Stimulated activated CD4-positive, alpha-beta T cell treated with anti-CD3 and anti-CD28 coated beads, Interleukin-15, amount 100 ng/mL, for 1 hour (primary cell): Measurements from ENCODE around the gene ZMYND11.

ENCODE experiments used
- DNase-seq, 2 donors: peaks; one replicate each; pipeline ENCODE4 v3.0.0-alpha.2; 2020; ENCODE audit warnings: low read depth in 1 of 2, low spot score in 1 of 2

ZMYND11 gene

DNA sequence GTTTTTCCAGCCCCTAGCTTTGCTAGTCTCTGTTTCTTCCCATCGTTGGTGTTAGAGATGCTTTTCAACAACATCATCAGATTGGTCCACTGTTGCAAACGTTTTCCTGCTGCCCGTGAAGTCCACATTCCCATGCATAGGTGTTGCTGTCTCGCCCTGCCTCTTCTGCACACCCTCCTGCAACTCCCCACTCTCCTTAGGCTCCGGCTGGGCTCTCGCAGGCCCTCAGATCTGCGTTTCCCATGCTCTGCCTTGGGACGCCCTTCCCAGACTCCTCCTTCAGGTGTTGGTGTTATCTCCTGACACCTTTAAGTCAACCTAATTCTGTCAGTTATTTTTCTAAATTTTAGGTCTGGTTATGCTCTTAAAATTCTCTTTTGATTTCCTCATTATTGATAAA is 55.0 kb downstream of the ZMYND11 start:
- no peak for DNase-seq

DNA sequence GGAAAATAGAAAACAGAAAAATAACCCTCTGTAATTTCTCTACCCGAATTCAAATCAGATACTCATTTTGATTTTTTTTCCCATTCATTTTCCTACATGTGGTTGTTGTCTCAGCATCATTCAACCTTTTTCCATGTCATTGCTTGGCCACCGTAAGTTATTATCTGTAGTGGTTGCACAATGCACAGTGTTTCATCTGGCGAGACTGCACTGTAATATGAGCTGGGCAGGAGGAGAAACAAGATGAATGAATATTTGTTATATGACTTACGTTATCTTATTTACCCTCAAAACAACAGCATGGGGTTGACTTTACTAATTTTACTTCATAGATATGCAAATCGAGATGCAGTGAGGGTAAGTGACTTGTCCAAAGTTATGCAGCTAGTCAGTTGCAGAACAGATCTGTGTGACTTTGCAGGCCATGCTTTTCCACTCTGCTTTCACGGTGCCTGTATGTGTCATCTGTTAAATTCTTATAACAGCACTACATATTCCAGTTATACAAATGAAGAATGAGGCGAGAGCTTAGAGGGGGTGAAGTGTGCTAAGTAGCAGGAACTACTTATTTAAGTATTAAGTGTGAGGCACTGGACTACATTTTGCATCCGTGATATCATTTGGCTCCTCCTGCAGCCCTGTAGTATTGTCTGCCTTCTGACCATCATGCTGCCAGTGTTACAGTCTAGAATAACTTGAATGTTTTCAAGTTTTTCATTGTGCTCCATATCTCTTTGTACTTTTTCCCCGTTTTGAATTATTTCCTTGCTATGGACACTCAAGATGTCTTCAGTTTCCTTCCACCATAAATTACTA is 56.7 kb downstream of the ZMYND11 start:
- no peak for DNase-seq

DNA sequence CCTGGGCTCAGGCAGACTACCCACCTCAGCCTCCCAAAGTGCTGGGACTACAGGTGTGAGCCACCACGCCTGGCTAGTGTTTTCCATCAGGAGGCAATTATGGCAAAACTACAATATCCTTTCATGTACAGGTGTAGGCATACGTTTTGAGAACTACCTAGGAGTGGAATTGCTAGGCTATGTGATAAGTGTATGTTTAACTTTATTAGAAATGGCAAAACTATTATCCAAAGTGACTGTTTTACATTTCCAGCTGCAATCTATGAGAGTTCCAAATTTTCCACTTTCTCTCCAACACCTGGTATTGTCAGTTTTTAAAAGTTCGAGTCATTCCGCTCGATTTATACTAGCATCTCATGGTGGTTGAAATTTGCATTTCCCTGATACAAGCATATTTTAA is 59.0 kb downstream of the ZMYND11 start:
- DNase-seq: no peak

DNA sequence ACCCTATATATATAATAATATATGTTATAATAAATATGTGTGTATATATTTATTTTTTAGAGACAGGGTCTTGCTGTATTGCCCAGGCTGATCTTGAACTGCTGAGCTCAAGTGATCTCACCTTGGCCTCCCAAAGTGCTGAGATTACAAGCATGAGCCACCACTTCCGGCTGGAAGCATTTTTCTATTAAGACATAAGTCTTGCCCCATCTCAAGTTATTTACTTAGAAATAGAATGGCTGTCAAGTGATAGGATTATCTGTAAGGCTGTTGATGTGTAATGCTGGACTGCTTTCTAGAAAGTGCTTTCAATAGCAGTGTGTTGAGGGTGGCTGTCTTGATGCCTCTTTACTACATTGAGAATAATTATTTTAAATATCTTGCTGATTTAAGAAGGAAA is 65.2 kb downstream of the ZMYND11 start:
- DNase-seq: no peak

DNA sequence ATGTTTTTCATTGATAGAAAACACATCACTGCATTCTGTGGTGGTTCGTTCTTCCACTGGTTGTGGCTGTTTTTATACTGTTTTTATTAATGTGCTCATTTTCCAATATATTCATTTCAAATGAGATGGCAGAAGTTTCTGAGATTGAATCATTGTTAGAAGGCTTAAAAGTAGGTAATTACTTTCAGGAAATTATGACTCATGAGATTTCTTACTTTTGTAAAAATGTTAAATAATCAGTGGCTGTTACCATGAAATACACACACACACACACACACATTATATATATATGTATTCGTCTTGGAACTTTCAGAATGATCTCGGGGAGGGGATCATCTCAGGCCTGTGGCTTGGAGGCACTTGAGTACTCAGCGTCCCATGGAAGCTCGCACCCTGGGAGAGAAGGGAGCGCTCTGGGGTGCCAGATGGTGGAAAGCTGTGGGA is 66.1 kb downstream of the ZMYND11 start:
- DNase-seq: no peak

DNA sequence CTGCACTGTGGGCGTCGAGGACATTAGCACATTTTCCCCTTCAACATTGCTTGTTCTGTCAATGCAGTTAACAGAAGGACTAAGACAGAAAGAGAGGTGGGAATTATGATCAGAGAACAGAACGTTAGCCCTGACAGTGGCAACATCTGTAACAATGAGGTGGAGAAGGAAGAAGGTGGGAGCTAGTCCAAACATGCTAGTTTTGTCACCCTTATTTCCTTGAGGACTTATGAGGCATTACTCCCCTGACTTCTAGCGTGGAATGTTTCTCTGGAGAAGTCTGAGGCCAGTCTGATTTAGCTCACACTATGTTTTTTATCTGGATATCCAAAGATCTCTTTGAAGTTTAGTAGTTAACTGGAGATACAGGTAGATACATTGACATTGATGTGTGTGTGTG is 73.4 kb downstream of the ZMYND11 start:
- DNase-seq: no peak

DNA sequence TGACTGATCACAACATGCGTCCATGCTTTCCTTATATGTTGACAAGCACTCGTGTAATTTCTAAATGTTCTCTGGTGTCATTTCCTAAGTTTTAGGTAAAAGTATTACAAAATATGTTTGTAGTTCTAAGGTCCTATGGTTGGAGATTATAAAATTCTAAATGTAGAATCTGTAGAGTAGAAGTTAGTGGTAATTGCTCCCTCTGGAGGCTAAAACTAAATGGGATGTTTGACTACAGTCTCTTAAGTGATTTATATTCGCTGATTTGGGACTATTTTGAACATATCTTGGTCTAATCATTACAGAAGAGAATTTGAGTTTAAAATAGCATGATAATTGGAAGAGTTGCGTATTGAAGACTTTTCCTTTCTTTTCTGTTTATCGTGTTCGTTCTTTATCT is 74.1 kb downstream of the ZMYND11 start:
- no peak for DNase-seq

DNA sequence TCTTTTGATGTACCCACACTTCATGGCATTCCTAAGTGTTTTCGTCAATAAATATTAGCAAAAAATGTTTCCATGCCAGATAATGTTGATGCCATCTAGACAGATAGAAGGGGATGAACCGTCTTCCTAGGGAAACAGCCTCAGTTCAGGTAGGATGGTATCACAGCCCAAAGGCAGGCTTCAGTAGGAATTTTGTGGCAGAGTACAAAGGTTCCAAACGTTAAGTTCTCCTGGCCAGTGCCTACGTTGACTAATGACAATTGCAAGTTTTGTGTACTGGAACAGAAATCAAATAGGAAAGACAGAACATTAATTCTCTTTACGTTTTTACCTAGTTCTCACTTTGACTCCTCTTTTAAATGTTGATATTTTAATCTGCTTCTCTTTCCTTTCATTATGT is 75.0 kb downstream of the ZMYND11 start:
- DNase-seq: no peak

DNA sequence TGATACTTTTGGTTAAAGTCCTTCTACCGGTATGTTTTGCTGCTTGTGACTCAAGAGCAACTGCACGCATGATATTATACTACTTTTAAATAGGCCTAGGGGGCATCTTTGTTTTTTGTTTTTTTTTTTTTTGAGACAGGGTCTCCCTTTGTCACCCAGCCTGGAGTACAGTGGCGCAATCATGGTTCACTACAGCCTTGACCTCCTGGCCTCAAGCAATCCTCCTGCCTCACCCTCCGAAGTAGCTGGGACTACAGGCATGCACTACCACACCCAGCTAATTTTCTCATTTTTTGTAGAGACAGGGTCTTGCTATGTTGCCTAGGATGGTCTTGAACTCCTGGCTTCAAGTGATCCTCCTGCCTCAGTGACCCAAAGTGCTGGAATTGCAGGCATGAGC is 80.2 kb downstream of the ZMYND11 start:
- DNase-seq: no peak

DNA sequence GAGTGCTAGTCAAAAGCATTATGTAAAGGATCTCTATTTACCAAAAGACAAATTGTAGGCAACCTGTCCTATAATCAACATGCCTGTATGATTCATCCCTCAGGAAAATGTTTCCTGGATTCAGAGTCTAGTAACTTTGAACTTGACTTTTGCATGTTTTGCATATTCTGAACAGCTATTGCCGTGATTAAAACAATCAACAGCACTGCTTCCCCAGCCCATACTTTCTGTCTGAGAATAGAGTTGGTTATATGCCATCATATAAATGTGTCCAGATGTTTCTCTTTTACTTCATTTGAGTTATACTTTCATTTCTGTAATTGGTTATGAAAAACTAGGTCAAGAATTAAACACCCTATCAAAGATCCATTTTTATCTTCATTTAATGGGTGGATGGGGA is 83.5 kb downstream of the ZMYND11 start:
- no peak for DNase-seq

DNA sequence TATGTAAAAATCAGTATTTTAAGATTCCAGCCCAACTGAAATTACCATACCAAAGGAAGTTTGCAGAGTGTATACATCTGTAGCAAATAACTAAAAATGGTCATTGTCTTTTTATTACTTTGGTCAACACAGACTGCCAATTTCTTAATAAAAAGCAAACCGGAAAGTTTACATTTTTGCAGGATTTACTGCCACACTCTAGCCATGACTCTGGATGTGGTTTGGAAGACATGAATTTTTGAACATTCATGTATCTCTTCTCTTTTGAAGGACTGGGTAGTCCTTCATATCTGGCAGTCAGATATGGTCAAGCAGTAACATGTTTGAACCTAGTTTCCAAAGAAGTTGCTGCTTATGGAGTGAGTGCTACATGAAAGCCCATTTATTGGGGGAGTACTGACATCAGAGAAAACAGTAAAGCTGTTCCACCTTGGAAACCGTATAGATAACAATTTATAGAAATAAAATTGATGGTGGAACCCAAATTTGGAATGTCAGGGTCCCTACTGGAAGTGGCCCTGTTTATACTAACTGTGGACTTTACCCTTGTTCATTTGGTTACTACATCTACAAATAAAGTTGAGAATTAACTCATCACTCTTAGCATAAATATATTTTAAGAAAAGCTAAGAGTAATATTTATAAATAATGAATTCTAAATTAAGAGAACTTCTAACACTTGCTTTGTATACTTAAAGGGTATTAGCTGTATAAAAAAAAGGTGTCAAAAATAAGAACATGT is 84.6 kb downstream of the ZMYND11 start:
- DNase-seq: no peak

DNA sequence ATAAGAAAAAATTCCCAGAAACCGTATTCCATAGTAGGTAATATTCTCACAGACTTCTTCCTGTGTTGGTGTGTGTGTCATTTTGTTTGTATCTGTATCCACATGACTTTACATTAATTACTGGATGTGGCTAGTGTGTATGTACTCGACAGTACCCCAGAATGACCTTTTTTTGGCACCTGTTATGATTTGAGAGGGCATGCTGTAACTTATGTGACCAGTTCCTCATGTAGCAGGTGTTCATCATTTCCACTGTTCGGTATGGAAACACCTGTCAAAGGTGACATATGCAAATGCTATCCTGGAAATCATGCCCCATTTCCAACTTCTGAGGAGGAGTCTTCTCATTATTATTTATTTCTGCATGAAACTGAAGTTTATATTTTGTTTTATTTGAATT is 89.3 kb downstream of the ZMYND11 start:
- no peak for DNase-seq

DNA sequence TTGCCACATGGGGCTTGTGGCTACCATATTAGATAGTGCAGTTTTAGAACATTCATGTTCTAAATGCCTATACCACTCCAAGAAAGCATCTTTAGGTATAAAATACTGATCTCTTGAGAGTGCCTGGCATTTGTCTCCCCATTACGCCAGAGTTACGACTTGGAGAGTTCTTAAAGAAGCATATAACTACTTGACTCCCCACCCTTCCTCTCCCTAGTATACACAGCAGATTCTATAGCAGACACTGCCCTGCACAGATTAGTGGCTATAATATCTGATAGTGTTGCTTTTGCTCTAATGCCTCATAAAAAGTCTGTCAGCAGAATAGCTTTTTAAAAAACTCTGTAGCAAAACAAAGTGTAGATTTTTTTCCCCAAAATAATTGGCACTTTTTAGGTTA is 90.8 kb downstream of the ZMYND11 start:
- DNase-seq: no peak

DNA sequence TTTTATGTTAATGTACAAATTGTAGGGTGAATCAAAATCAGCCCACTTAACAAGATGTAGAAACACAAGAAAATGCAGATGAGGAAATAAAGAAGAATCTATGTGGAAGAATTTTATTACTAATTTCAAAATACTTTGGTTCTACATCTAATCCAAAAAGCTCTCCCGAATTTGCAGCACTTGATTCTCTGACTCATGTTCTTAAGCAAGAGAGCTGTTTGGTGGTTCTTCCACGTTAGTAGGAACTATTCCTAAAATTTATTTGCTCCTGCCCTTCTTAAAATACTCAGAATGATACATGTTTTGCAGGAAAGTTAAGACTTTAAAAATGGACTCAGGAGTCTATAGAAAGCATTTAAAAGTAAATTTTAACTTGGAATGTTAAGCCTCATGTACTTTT is 91.8 kb downstream of the ZMYND11 start:
- DNase-seq: no peak

DNA sequence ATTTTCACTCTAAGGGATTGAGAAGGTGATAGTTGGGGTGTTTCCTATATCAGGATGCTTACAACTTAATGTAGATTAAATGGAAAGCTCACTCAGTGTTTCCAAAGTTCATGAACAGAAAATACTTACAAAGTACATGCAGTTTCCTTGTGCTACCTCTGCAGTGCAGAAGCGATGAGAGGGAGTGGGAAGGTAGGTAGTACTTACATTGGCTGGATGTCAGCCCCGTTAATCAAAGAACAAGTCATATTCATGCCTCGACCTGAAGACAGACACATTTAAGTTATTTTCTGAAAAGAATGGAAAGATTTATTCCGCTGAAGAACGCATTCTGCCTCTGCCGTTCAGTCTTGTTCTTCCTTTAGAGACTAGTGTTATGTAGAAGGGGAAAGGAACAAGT is 93.1 kb downstream of the ZMYND11 start:
- DNase-seq: no peak

DNA sequence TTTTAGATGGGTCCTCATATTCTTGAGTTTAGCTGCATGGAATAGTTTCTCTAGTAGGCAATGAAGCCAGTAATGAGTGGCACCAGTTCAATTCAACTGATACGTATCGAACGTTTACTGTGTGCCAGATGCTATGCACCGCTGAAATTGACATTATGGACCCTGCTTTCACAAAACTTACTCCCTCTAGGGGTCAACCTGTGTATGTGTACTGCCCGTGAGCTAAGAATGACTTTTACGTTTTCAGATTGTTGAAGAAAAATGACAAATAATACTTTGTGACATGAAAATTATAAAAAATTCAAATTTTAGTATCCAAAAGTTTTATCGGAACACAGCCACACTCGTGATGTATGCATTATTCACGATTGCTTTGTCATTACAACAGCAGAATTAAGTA is 95.5 kb downstream of the ZMYND11 start:
- DNase-seq: no peak

DNA sequence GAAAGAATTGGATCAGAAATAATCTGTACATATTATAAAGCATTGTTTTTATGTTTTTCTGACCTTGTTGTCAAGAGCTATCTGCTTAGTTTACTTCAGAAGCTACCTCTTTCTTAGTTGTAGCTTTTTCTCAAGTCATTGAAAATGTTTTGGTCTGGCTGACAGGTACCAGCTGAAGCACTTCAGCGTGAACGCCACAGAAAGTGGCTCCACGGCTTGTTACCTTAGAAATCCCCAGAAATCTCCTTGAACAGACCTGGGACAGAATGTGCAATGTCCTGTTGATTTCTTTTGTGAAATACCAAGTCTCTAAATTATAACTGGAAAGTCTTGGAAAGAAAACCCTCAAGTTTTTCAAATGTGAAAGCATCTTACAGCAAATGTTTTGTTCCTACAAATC is 96.8 kb downstream of the ZMYND11 start:
- DNase-seq: no peak

DNA sequence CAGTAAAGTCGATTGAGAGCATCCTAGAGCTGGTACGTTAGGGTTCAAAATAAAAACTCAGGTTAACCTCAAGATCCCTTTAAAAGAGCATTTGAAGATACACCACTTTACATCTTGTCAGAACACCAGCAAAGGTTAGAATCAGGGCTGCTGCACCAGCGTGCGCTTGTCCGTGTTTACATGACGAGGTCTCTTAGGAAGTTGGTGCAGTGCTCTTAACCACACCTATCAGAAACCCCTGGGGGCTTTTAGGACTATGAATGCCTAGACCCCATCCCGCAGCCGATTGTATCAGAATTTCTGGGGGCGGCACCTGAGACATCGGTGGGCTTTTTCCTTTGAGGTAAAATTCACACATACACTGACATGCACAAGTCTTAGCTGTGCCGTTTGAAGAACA is 97.6 kb downstream of the ZMYND11 start:
- DNase-seq: no peak

DNA sequence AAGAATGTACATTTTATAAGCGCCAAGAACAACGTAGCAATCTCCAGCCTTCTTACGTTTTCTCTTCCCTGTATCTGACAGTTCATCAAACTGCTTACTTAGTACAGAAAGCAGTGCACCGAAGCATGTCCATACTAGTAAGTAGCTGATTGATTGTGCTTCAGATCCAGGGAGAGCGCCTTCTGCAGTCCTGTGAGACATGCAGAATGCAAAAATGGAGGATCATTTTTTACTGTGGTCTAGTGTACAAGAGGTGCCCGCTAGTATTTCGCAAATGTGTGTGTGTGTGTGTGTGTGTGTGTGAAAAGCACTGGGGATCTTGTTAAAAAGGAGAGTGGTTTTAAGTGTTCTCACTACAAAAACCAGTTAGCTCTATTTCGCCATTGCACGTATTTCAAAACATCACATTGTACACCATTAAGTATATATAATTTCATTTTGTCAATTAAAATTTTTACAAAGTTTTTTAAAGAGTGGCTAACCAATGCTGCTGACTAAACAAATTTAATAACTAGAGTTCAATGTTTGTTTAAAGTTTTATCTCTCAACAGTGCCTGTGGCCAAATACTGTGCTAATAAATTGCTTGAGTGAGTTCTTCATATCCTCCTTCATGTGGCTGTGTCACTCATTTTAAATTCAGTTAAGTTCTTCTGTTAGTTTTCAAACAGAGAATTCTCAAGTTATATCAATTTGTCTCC is 99.6 kb downstream of the ZMYND11 start:
- DNase-seq: no peak

DNA sequence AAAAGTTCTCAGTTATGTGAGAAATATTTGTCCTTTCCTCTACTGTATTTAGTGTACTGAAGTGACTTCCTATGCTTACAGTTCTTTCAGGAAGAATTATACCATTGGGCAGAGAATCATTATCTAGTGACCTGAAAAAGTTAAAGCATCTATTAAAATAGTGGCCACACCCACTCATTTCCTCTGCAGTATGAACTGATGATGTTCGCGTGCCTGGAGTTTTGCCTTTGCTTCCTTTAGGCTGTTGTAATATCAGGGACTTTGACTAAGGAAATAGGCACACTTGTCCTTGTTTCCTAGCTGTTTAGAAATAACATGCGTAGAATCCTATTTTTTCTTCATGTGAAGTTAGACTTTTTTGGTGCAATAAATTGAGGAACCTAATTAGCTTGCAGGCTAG is 100.7 kb downstream of the ZMYND11 start:
- no peak for DNase-seq

DNA sequence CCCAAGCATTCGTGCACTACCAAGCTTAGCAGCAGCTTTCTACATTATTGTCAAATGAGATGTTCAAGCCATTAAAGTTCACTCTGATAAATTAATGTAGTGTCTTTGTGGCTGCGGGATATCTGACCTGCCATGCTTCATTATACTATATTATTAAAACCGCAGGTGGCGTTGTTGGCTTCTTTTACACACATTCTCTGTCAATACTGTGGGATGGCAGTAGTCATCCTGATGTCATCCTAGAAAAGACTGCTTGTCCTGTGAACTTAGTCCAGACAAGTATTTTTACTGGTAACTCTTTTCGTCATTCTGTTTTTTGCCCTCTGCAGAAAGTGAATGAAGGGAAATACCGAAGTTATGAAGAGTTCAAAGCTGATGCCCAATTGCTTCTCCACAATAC is 103.9 kb downstream of the ZMYND11 start:
- DNase-seq: no peak

DNA sequence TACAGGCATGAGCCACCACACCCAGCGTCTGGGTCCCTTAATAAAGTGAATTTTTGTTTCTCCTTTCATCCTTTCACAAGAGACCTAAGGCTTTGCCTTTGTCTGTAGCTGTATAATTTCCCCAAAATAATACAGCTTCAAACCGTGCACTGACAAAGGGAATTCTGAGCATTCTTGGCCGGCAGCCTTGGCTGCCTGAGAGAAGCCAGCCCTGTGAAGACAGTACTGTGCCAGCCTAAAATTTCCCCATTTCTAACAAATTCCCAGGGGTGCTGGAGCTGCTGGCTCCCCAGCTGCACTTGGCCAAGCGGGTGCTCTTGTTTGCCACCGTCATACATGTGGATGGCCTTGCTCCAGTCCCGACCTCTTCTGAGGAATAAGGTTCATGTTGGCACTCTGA is 106.2 kb downstream of the ZMYND11 start:
- no peak for DNase-seq
